Activated CD4-positive, alpha-beta memory T cell treated with anti-CD3 and anti-CD28 coated beads for 36 hours (primary cell): ENCODE measurements around the gene FBXO30. TPM values are rescaled to one million over a fixed set of nuclear protein-coding genes. Genes with fewer than 3 reads are reported as not detected.

Experiments
- CTCF ChIA-PET: fragments of 350-600 bp; sonication (Branson Sonifier 250); formaldehyde crosslinking; loops from one replicate; lab custom pipeline; 2021; ENCODE audit warnings: antibody characterized with exemption, inconsistent platforms; lab: Charles Lee
- POLR2A ChIA-PET: fragments of 350-600 bp; sonication (Branson Sonifier 250); formaldehyde crosslinking; loops from one replicate; lab custom pipeline; 2021; ENCODE audit warnings: antibody characterized with exemption; lab: Charles Lee
- DNase-seq: peaks from one replicate; pipeline ENCODE4 v3.0.0-alpha.2; 2020
- H3K27ac Mint-ChIP-seq: one replicate; pipeline ENCODE4 v1.8.0; 2021; ENCODE audit warnings: mixed read lengths
- H3K27me3 Mint-ChIP-seq: one replicate; pipeline ENCODE4 v1.8.0; 2021; ENCODE audit warnings: mixed read lengths
- H3K36me3 Mint-ChIP-seq: one replicate; pipeline ENCODE4 v1.8.0; 2021; ENCODE audit warnings: mixed read lengths
- H3K4me1 Mint-ChIP-seq: one replicate; pipeline ENCODE4 v1.8.0; 2021; ENCODE audit warnings: low read depth, mixed read lengths
- H3K4me3 Mint-ChIP-seq: one replicate; pipeline ENCODE4 v1.8.0; 2021; ENCODE audit warnings: mild to moderate bottlenecking, mixed read lengths
- H3K9me3 Mint-ChIP-seq: one replicate; pipeline ENCODE4 v1.8.0; 2021; ENCODE audit warnings: mixed read lengths
- intact Hi-C: fragments of 100-400 bp; cut with micrococcal nuclease; formaldehyde crosslinking; loops from one replicate; pipeline ENCODE4 v1.15.1; 2023
- total RNA-seq, 2 experiments: library from RNA; stranded (reverse); gene quantifications; one replicate each; pipeline ENCODE4 v1.2.3, GENCODE V29; 2021

FBXO30 gene
- total RNA-seq, 2 experiments from 2014 or later = 5.0 to 5.1 TPM

GRCh38 chr6:145744619-145745018 lies 70.0 kb downstream of the FBXO30 start:
- no peak for DNase-seq
- Mint-ChIP-seq H3K9me3 (no peaks in the 10 kb centered on the region), H3K27ac (no peak overlapping the region), H3K4me3 (no peak overlapping the region), H3K27me3 (no peaks in the 10 kb centered on the region), H3K36me3 (peaks cover 2% of the 10 kb centered on the region), H3K4me1 (peaks cover 3% of the 10 kb centered on the region)
- intact Hi-C loops = no loop called here
- ChIA-PET POLR2A (interaction anchor here (1.5 kb wide), 1 partner anchor 10 kb away, joined by 4 read pairs; the partner anchor contains the start of gene EPM2A), CTCF (no interaction called here)

Other genes starting within 250 kb of the FBXO30 start
- gene EPM2A, start 79.3 kb downstream of the FBXO30 start, total RNA-seq = 1 to 10 TPM; 6.4 to 8.5 TPM
- gene SHPRH, start 149.6 kb upstream of the FBXO30 start, total RNA-seq = 10 to 100 TPM; 11.0 to 12.2 TPM
- gene GRM1, start 214.3 kb upstream of the FBXO30 start, total RNA-seq = not detected